Measurements from ENCODE around the gene PGR.

Gene PGR

GRCh38 chr11:101083335-101083734 lies 46.3 kb downstream of the PGR start:
- H3F3A ChIP-seq (ENCODE audit: insufficient read depth) = no peaks in the 10 kb centered on the region
- no peaks in the 10 kb centered on the region for H4K20me1 ChIP-seq (ENCODE audit: low read depth, low read length)
- H3K79me2 ChIP-seq (ENCODE audit: insufficient read depth, low read length) = no peaks in the 10 kb centered on the region
- no peak overlapping the region for H3K27ac ChIP-seq (ENCODE audit: low read depth, low read length)
- H3K9me2 ChIP-seq (replicated peaks; ENCODE audit: insufficient read depth, low read length) = no peaks in the 10 kb centered on the region
- no peak overlapping the region for H3K4me3 ChIP-seq (ENCODE audit: insufficient read depth, low read length, poor library complexity, severe bottlenecking)
- H3K27me3 ChIP-seq (ENCODE audit: low read length) = no peaks in the 10 kb centered on the region
- TF ChIP-seq CTCF (IDR thresholded peaks at IDR 0.05; ENCODE audit: insufficient read depth, low read length, poor library complexity, severe bottlenecking) (no peak), EZH2phosphoT487 (conservative IDR thresholded peaks at IDR 0.05; ENCODE audit: low read length) (no peak)
- no peaks in the 10 kb centered on the region for H3K9me3 ChIP-seq (ENCODE audit: insufficient read depth, low read length)
- H3K9ac ChIP-seq (ENCODE audit: low read length) = no peak overlapping the region
- no peak overlapping the region for H2AFZ ChIP-seq (ENCODE audit: low read depth, low read length, severe bottlenecking)
- H3K36me3 ChIP-seq (ENCODE audit: low read length) = no peaks in the 10 kb centered on the region
- no peak overlapping the region for H3K4me2 ChIP-seq (ENCODE audit: low read depth, low read length, poor library complexity, severe bottlenecking)

- H3K9me2 ChIP-seq (replicated peaks; ENCODE audit: insufficient read depth, low read length) = no peaks in the 10 kb centered on the region
- H3K36me3 ChIP-seq (ENCODE audit: low read length) = no peaks in the 10 kb centered on the region
- H3K4me3 ChIP-seq (ENCODE audit: insufficient read depth, low read length, poor library complexity, severe bottlenecking) = no peak overlapping the region
- H3K9ac ChIP-seq (ENCODE audit: low read length) = no peak overlapping the region
- H2AFZ ChIP-seq (ENCODE audit: low read depth, low read length, severe bottlenecking) = no peak overlapping the region
- H3F3A ChIP-seq (ENCODE audit: insufficient read depth) = no peaks in the 10 kb centered on the region
- no peaks in the 10 kb centered on the region for H3K9me3 ChIP-seq (ENCODE audit: insufficient read depth, low read length)
- H3K27me3 ChIP-seq (ENCODE audit: low read length) = no peaks in the 10 kb centered on the region
- no peaks in the 10 kb centered on the region for H4K20me1 ChIP-seq (ENCODE audit: low read depth, low read length)
- H3K27ac ChIP-seq (ENCODE audit: low read depth, low read length) = no peak overlapping the region
- H3K79me2 ChIP-seq (ENCODE audit: insufficient read depth, low read length) = no peaks in the 10 kb centered on the region
- TF ChIP-seq CTCF (IDR thresholded peaks at IDR 0.05; ENCODE audit: insufficient read depth, low read length, poor library complexity, severe bottlenecking) = no peak
- no peak for TF ChIP-seq EZH2phosphoT487 (conservative IDR thresholded peaks at IDR 0.05; ENCODE audit: low read length)
- H3K4me2 ChIP-seq (ENCODE audit: low read depth, low read length, poor library complexity, severe bottlenecking) = no peak overlapping the region
Measured at GRCh38 chr11:101082813-101083212, 46.8 kb downstream of the PGR start.

- H3K9me2 ChIP-seq (replicated peaks; ENCODE audit: insufficient read depth, low read length) = no peaks in the 10 kb centered on the region
- no peaks in the 10 kb centered on the region for H3F3A ChIP-seq (ENCODE audit: insufficient read depth)
- H3K79me2 ChIP-seq (ENCODE audit: insufficient read depth, low read length) = no peaks in the 10 kb centered on the region
- no peaks in the 10 kb centered on the region for H3K27me3 ChIP-seq (ENCODE audit: low read length)
- TF ChIP-seq EZH2phosphoT487 (conservative IDR thresholded peaks at IDR 0.05; ENCODE audit: low read length) (no peak), CTCF (IDR thresholded peaks at IDR 0.05; ENCODE audit: insufficient read depth, low read length, poor library complexity, severe bottlenecking) (no peak)
- H3K4me3 ChIP-seq (ENCODE audit: insufficient read depth, low read length, poor library complexity, severe bottlenecking) = no peak overlapping the region
- H3K36me3 ChIP-seq (ENCODE audit: low read length) = no peaks in the 10 kb centered on the region
- H3K9me3 ChIP-seq (ENCODE audit: insufficient read depth, low read length) = no peaks in the 10 kb centered on the region
- H3K9ac ChIP-seq (ENCODE audit: low read length) = no peak overlapping the region
- H3K4me2 ChIP-seq (ENCODE audit: low read depth, low read length, poor library complexity, severe bottlenecking) = no peak overlapping the region
- H3K27ac ChIP-seq (ENCODE audit: low read depth, low read length) = no peak overlapping the region
- no peak overlapping the region for H2AFZ ChIP-seq (ENCODE audit: low read depth, low read length, severe bottlenecking)
- H4K20me1 ChIP-seq (ENCODE audit: low read depth, low read length) = no peaks in the 10 kb centered on the region
Measured at GRCh38 chr11:101063706-101064105, 65.9 kb downstream of the PGR start.

Measured in SU-DHL-6 (cell line).